H1 (cell line): ENCODE data around the gene TARS3. TPM values are rescaled to one million over a fixed set of nuclear protein-coding genes. Genes with fewer than 3 reads are reported as not detected.

Experiments
- CTCF ChIA-PET: fragments of 300-600 bp; sonication (Branson Sonifier 250); formaldehyde crosslinking; loops from one replicate; lab custom pipeline; 2021; ENCODE audit not compliant: partially characterized antibody; lab: Charles Lee
- POLR2A ChIA-PET: fragments of 300-600 bp; sonication (Branson Sonifier 250); formaldehyde crosslinking; loops from one replicate; lab custom pipeline; 2021; ENCODE audit warnings: inconsistent platforms; ENCODE audit not compliant: partially characterized antibody; lab: Charles Lee
- DNase-seq, 2 experiments: peaks; one replicate each; pipeline versions ENCODE4 v3.0.0 to v3.0.0-alpha.2; 2010 to 2022; ENCODE audit warnings: low spot score in 2 of 2, low read depth in 1 of 2, mixed read lengths in 1 of 2
- FAIRE-seq: peaks from 2 replicates; lab custom pipeline; 2011; peaks lifted over from hg19 to GRCh38; lab: Jason Lieb, UNC
- H2AFZ ChIP-seq: 2 replicates; pipeline ENCODE4 v1.8.1; 2012; ENCODE audit warnings: low read length, inconsistent platforms
- H2AK5ac ChIP-seq: 2 replicates; pipeline ENCODE4 v1.6.1; 2013; ENCODE audit warnings: low read depth, low read length
- H2BK120ac ChIP-seq: replicated peaks from 2 replicates; pipeline ENCODE3; 2013; ENCODE audit warnings: low read depth, low read length, inconsistent platforms
- H2BK12ac ChIP-seq: 2 replicates; pipeline ENCODE4 v1.6.1; 2013; ENCODE audit warnings: low read depth, low read length
- H2BK15ac ChIP-seq: 2 replicates; pipeline ENCODE4 v1.6.1; 2013; ENCODE audit warnings: low read length
- H2BK20ac ChIP-seq: 2 replicates; pipeline ENCODE4 v1.6.1; 2013; ENCODE audit warnings: low read length
- H2BK5ac ChIP-seq: 2 replicates; pipeline ENCODE4 v1.6.1; 2013; ENCODE audit warnings: low read depth, low read length
- H3K14ac ChIP-seq: 2 replicates; pipeline ENCODE4 v1.6.1; 2013; ENCODE audit warnings: inconsistent platforms; ENCODE audit not compliant: insufficient read length
- H3K18ac ChIP-seq: 2 replicates; pipeline ENCODE4 v1.6.1; 2013; ENCODE audit warnings: low read length; ENCODE audit errors: extremely low read depth
- H3K23ac ChIP-seq: 2 replicates; pipeline ENCODE4 v1.6.1; 2013; ENCODE audit warnings: inconsistent platforms; ENCODE audit not compliant: insufficient read length
- H3K23me2 ChIP-seq: 2 replicates; pipeline ENCODE4 v1.6.1; 2013; ENCODE audit warnings: low read depth, low read length
- H3K27ac ChIP-seq: 2 replicates; pipeline ENCODE4 v1.6.1; 2011; ENCODE audit warnings: low read depth, low read length, inconsistent platforms
- H3K27me3 ChIP-seq, 4 experiments: replicated peaks in 1 of 4; 1 replicate in 1 of 4; 2 replicates in 3 of 4; pipeline versions ENCODE4 v1.6.1 to v1.8.1; 2011 to 2013; ENCODE audit warnings: low read length in 3 of 4, mild to moderate bottlenecking in 3 of 4, inconsistent platforms in 2 of 4, mixed read lengths in 2 of 4, moderate library complexity in 1 of 4; ENCODE audit not compliant: control insufficient read depth in 3 of 4, insufficient read depth in 3 of 4; ENCODE audit errors: extremely low read depth in 1 of 4
- H3K36me3 ChIP-seq, 4 experiments: 2 replicates each; pipeline versions ENCODE4 v1.6.1 to v1.8.1; 2011 to 2013; ENCODE audit warnings: mild to moderate bottlenecking in 4 of 4, low read length in 3 of 4, moderate library complexity in 2 of 4, control low read depth in 1 of 4, inconsistent platforms in 1 of 4; ENCODE audit not compliant: insufficient read depth in 4 of 4, control insufficient read depth in 2 of 4
- H3K4ac ChIP-seq: replicated peaks from 2 replicates; pipeline ENCODE3; 2013; ENCODE audit warnings: low read length, low read depth, mixed read lengths, inconsistent platforms; ENCODE audit not compliant: insufficient read length
- H3K4me1 ChIP-seq, 4 experiments: replicated peaks in 1 of 4; 1 replicate in 1 of 4; 2 replicates in 3 of 4; pipeline versions ENCODE4 v1.6.1 to v1.8.1; 2011 to 2013; ENCODE audit warnings: low read length in 3 of 4, inconsistent platforms in 2 of 4, mixed read lengths in 1 of 4; ENCODE audit not compliant: insufficient read depth in 4 of 4, control insufficient read depth in 3 of 4
- H3K4me2 ChIP-seq, 2 experiments: 2 replicates each; pipeline versions ENCODE4 v1.6.1 to v1.8.1; 2011 to 2013; ENCODE audit warnings: low read depth in 2 of 2, low read length in 2 of 2, control low read depth in 1 of 2, inconsistent platforms in 1 of 2, mild to moderate bottlenecking in 1 of 2; ENCODE audit not compliant: insufficient read depth in 1 of 2
- H3K4me3 ChIP-seq, 4 experiments: fragments of 200-600, 300-600 bp in 1 of 4; sonication (generic), shearing (Covaris generic), sonication (Bioruptor Twin) in 1 of 4; 2 replicates each; pipeline versions ENCODE4 v1.5.1 to v1.8.1; 2011 to 2016; ENCODE audit warnings: low read length in 4 of 4, low read depth in 3 of 4, control low read depth in 2 of 4, inconsistent platforms in 2 of 4, mild to moderate bottlenecking in 2 of 4, mixed read lengths in 1 of 4, moderate library complexity in 1 of 4; ENCODE audit not compliant: insufficient read depth in 2 of 4; ENCODE audit errors: extremely low read depth in 1 of 4
- H3K56ac ChIP-seq: replicated peaks from 2 replicates; pipeline ENCODE3; 2013; ENCODE audit warnings: low read depth, mild to moderate bottlenecking, mixed read lengths, low read length, inconsistent platforms; ENCODE audit not compliant: insufficient read length
- H3K79me1 ChIP-seq: 2 replicates; pipeline ENCODE4 v1.6.1; 2013; ENCODE audit warnings: low read depth, low read length, control low read depth
- H3K79me2 ChIP-seq, 2 experiments: 2 replicates each; pipeline versions ENCODE4 v1.6.1 to v1.8.1; 2012 to 2013; ENCODE audit warnings: low read length in 2 of 2, mild to moderate bottlenecking in 2 of 2, inconsistent platforms in 1 of 2; ENCODE audit not compliant: insufficient read depth in 2 of 2, control insufficient read depth in 1 of 2
- H3K9ac ChIP-seq, 4 experiments: replicated peaks in 1 of 4; 1 replicate in 1 of 4; 2 replicates in 3 of 4; pipeline versions ENCODE4 v1.6.1 to v1.8.1; 2011 to 2013; ENCODE audit warnings: low read depth in 3 of 4, low read length in 3 of 4, control low read depth in 2 of 4, mild to moderate bottlenecking in 2 of 4, moderate library complexity in 2 of 4, inconsistent platforms in 1 of 4; ENCODE audit errors: extremely low read depth in 1 of 4
- H3K9me3 ChIP-seq, 2 experiments: 2 replicates each; pipeline versions ENCODE4 v1.6.1 to v1.8.1; 2012 to 2013; ENCODE audit warnings: mild to moderate bottlenecking in 2 of 2, moderate library complexity in 2 of 2, control low read depth in 1 of 2, inconsistent platforms in 1 of 2, low read depth in 1 of 2, low read length in 1 of 2, mixed read lengths in 1 of 2; ENCODE audit not compliant: insufficient read depth in 2 of 2
- H4K20me1 ChIP-seq, 2 experiments: replicated peaks in 1 of 2; 2 replicates each; pipeline versions ENCODE3 to v1.8.1; 2011 to 2013; ENCODE audit warnings: inconsistent platforms in 2 of 2, low read length in 2 of 2, mild to moderate bottlenecking in 1 of 2; ENCODE audit not compliant: insufficient read depth in 2 of 2, control insufficient read depth in 1 of 2
- H4K5ac ChIP-seq: 2 replicates; pipeline ENCODE4 v1.6.1; 2013; ENCODE audit warnings: low read length, low read depth, mixed read lengths, inconsistent platforms; ENCODE audit not compliant: insufficient read length
- H4K8ac ChIP-seq: 2 replicates; pipeline ENCODE4 v1.8.0; 2013; ENCODE audit warnings: mild to moderate bottlenecking, moderate library complexity, low read length, inconsistent platforms; ENCODE audit not compliant: insufficient read depth; ENCODE audit errors: extremely low read depth
- H4K91ac ChIP-seq: replicated peaks from 2 replicates; pipeline ENCODE3; 2013; ENCODE audit warnings: low read length, mixed read lengths, inconsistent platforms; ENCODE audit not compliant: insufficient read length
- BACH1 ChIP-seq: IDR thresholded peaks from 2 replicates; pipeline ENCODE4 v1.6.1; 2012; ENCODE audit warnings: low read length, improper control_type of control experiment
- E2F6 ChIP-seq: IDR thresholded peaks from 2 replicates; pipeline ENCODE4 v1.6.1; 2012; ENCODE audit warnings: inconsistent platforms
- EP300 ChIP-seq, 2 experiments: IDR thresholded peaks; 1 replicate in 1 of 2; 2 replicates in 1 of 2; pipeline ENCODE4 v1.6.1; 2011 to 2012; ENCODE audit warnings: low read depth in 2 of 2, low read length in 2 of 2, mild to moderate bottlenecking in 2 of 2, borderline replicate concordance in 1 of 2, inconsistent platforms in 1 of 2, moderate library complexity in 1 of 2
- HDAC6 ChIP-seq: IDR thresholded peaks from one replicate; pipeline ENCODE4 v1.7.1; 2012; ENCODE audit warnings: low read depth, mild to moderate bottlenecking, inconsistent platforms, low read length, moderate library complexity
- KDM1A ChIP-seq: fragments of 200-600, 300-600 bp; sonication (generic); IDR thresholded peaks from 2 replicates; pipeline ENCODE4 v1.7.1; 2016; ENCODE audit warnings: mild to moderate bottlenecking, low read length, borderline replicate concordance
- MAX ChIP-seq: IDR thresholded peaks from 2 replicates; pipeline ENCODE4 v1.6.1; 2012; ENCODE audit warnings: inconsistent platforms
- NRF1 ChIP-seq: IDR thresholded peaks from 2 replicates; pipeline ENCODE4 v1.6.1; 2011; ENCODE audit warnings: mild to moderate bottlenecking, low read depth, low read length, improper control_type of control experiment
- PHF8 ChIP-seq: fragments of 200-600 bp; sonication (generic); conservative IDR thresholded peaks from 2 replicates; pipeline ENCODE4 v1.7.1; 2012; ENCODE audit warnings: low read depth, mild to moderate bottlenecking, inconsistent platforms, low read length, moderate library complexity
- POLR2A ChIP-seq, 2 experiments: IDR thresholded peaks; 1 replicate in 1 of 2; 2 replicates in 1 of 2; pipeline ENCODE4 v1.6.1; 2011; ENCODE audit warnings: low read depth in 2 of 2, low read length in 2 of 2, mild to moderate bottlenecking in 2 of 2; ENCODE audit errors: control extremely low read depth in 1 of 2
- SIN3A ChIP-seq, 2 experiments: IDR thresholded peaks in 1 of 2; conservative IDR thresholded peaks in 1 of 2; 2 replicates each; pipeline ENCODE4 v1.6.1; 2011 to 2012; ENCODE audit warnings: low read length in 2 of 2, improper control_type of control experiment in 1 of 2, low read depth in 1 of 2, mild to moderate bottlenecking in 1 of 2
- TCF12 ChIP-seq: IDR thresholded peaks from 2 replicates; pipeline ENCODE4 v1.6.1; 2011; ENCODE audit warnings: low read depth, mild to moderate bottlenecking, low read length
- YY1 ChIP-seq: IDR thresholded peaks from 2 replicates; pipeline ENCODE4 v1.6.1; 2011; ENCODE audit warnings: low read depth, mild to moderate bottlenecking, low read length
- WGBS, 2 experiments: shearing (Covaris generic) in 1 of 2; methylation state at CpG; one replicate each; pipeline versions ENCODE4 v1.1.6 to v1.1.7; 2013 to 2015; ENCODE audit warnings: low lambda C conversion rate in 2 of 2, mixed read lengths in 2 of 2, inconsistent platforms in 1 of 2, low coverage in 1 of 2, missing lambda C conversion rate in 1 of 2; ENCODE audit not compliant: insufficient replicate concordance in 2 of 2, insufficient coverage in 1 of 2, insufficient read length in 1 of 2; ENCODE audit errors: extremely low coverage in 1 of 2, missing lambda C conversion rate in 1 of 2; 5-methylcytosine and 5-hydroxymethylcytosine counted together
- polyA plus RNA-seq, 7 experiments: library from polyadenylated mRNA; depleted of rRNA in 3 of 7; stranded (reverse) in 5 of 7; unstranded in 2 of 7; fragments of >200 nt in 5 of 7; fragments of 200-250 nt in 2 of 7; gene quantifications; 1 replicate in 5 of 7; 2 replicates in 1 of 7; 4 replicates in 1 of 7; pipeline versions ENCODE4 v1.2.1 to v1.2.3, GENCODE V29; 2011 to 2013; ENCODE audit warnings: missing spikeins in 2 of 7, mixed read lengths in 2 of 7
- total RNA-seq: library from RNA; stranded (reverse); fragmentation: NEBNext Ultra II Directional; extraction: Animal tissue kit (Norgen Biotek cat#: 25700); gene quantifications from 2 replicates; pipeline ENCODE4 v1.2.1, GENCODE V29; 2021

The TARS3 gene
- total and polyA plus RNA-seq, 2 of the 8 experiments (the other 6 are each of a cell fraction or from before 2014, with no cell fraction given): 2.1 to 13.9 TPM

GRCh38 chr15:101675796-101676582 lies 48.3 kb downstream of the TARS3 start:
- no peak overlapping the region for H4K91ac ChIP-seq
- no peak overlapping the region for H3K56ac ChIP-seq
- H3K27ac ChIP-seq: no peak overlapping the region
- no peak overlapping the region for H2BK20ac ChIP-seq
- H3K4me3 ChIP-seq: no peak overlapping the region
- no peak overlapping the region for H2BK15ac ChIP-seq
- no peaks in the 10 kb centered on the region; a peak in 2 of 8 replicates for H3K36me3 ChIP-seq
- H2BK12ac ChIP-seq: no peak overlapping the region
- no peak overlapping the region for H3K4ac ChIP-seq
- no peak overlapping the region for H2BK5ac ChIP-seq
- no peak overlapping the region for H2AK5ac ChIP-seq
- H4K8ac ChIP-seq: no peak overlapping the region
- WGBS, 2 experiments: 74% methylated on average over 16 of the region's 16 CpGs; no CpG with 5 or more reads in 1 of the 2 experiments
- H3K9me3 ChIP-seq: no peaks in the 10 kb centered on the region
- CTCF ChIA-PET: interaction anchor here (0.7 to 2.6 kb wide), 5 partner anchors 9 to 62 kb away, joined by 3 to 8 read pairs (median 3); no protein-coding TSS in a partner anchor
- no peak overlapping the region for H3K23ac ChIP-seq
- POLR2A ChIA-PET: interaction anchor here (0.7 kb wide), 1 partner anchor 18 kb away, joined by 3 read pairs; no protein-coding TSS in a partner anchor
- H3K79me2 ChIP-seq: no peaks in the 10 kb centered on the region
- FAIRE-seq (no peak), DNase-seq (no peak)
- H2AFZ ChIP-seq: no peak overlapping the region
- no peak overlapping the region for H2BK120ac ChIP-seq
- no peaks in the 10 kb centered on the region for H3K4me1 ChIP-seq
- no peaks in the 10 kb centered on the region for H3K23me2 ChIP-seq
- no peak overlapping the region for H3K4me2 ChIP-seq
- no peaks in the 10 kb centered on the region for H4K20me1 ChIP-seq
- H3K9ac ChIP-seq: no peak overlapping the region
- H4K5ac ChIP-seq: no peak overlapping the region
- no peaks in the 10 kb centered on the region for H3K27me3 ChIP-seq
- no peaks in the 10 kb centered on the region for H3K79me1 ChIP-seq
- no peak overlapping the region for H3K14ac ChIP-seq
- no peak overlapping the region for H3K18ac ChIP-seq
- no peak for TF ChIP-seq NRF1
- TF ChIP-seq PHF8: no peak
- no peak for TF ChIP-seq BACH1
- TF ChIP-seq SIN3A (conservative IDR thresholded peaks at IDR 0.05 in 1 of 2, IDR thresholded peaks at IDR 0.05 in 1 of 2; ENCODE audit: low read depth in 1 of 2, low read length in 2 of 2): no peak
- TF ChIP-seq MAX: peak; percentile 94
- TF ChIP-seq HDAC6: no peak
- peak; percentile 77 for TF ChIP-seq E2F6
- no peak for TF ChIP-seq EP300 (IDR thresholded peaks at IDR 0.05; ENCODE audit: borderline replicate concordance in 1 of 2, low read depth in 2 of 2, low read length in 2 of 2)
- TF ChIP-seq YY1: no peak
- no peak for TF ChIP-seq KDM1A
- TF ChIP-seq TCF12: no peak
- TF ChIP-seq POLR2A (IDR thresholded peaks at IDR 0.05; ENCODE audit: control extremely low read depth in 1 of 2, low read depth in 2 of 2, low read length in 2 of 2): no peak
